K562 (cell line): Measurements from ENCODE around the gene KCTD7. TPM values are rescaled to one million over a fixed set of nuclear protein-coding genes. Genes with fewer than 3 reads are reported as not detected.
A peak's percentile ranks its signal among the peaks of the same experiment; 100 is the strongest.

Experiments used
- BRD4 ChIP-seq: fragments of 200-600 bp; sonication (generic); IDR thresholded peaks from 2 replicates; pipeline ENCODE4 v1.6.1; 2017; ENCODE audit warnings: inconsistent platforms
- COPS2 ChIP-seq: fragments of 450-650 bp; conservative IDR thresholded peaks from 2 replicates; pipeline ENCODE4 v1.6.1; 2016; ENCODE audit warnings: mild to moderate bottlenecking, moderate library complexity
- FUS ChIP-seq: fragments of 200-400 bp; formaldehyde crosslinking; optimal IDR thresholded peaks from 2 replicates; pipeline ENCODE3; 2017; ENCODE audit warnings: low read depth, low read length
- GTF2A2 ChIP-seq: IDR thresholded peaks from 2 replicates; pipeline ENCODE4 v1.6.1; 2016; ENCODE audit warnings: mild to moderate bottlenecking, missing genetic modification characterization, missing compliant biosample characterization
- LEF1 ChIP-seq: fragments of 450-650 bp; IDR thresholded peaks from 2 replicates; pipeline ENCODE4 v1.6.1; 2016; ENCODE audit warnings: mild to moderate bottlenecking
- NR3C1 ChIP-seq: sonication (generic); formaldehyde crosslinking; IDR thresholded peaks from 2 replicates; pipeline ENCODE4 v1.8.1; 2022; ENCODE audit warnings: missing genetic modification reagents
- OTX1 ChIP-seq: fragments of 450-650 bp; formaldehyde crosslinking; IDR thresholded peaks from 2 replicates; pipeline ENCODE4 v1.4.0; 2022; ENCODE audit warnings: mild to moderate bottlenecking
- RBM14 ChIP-seq: fragments of 200-400 bp; formaldehyde crosslinking; IDR thresholded peaks from 2 replicates; pipeline ENCODE4 v1.6.1; 2018; ENCODE audit warnings: low read depth, mild to moderate bottlenecking, low read length, moderate library complexity, borderline replicate concordance; ENCODE audit not compliant: insufficient read depth
- TGIF2 ChIP-seq: sonication (generic); formaldehyde crosslinking; IDR thresholded peaks from 2 replicates; pipeline ENCODE4 v1.8.1; 2022; ENCODE audit warnings: mild to moderate bottlenecking, missing genetic modification reagents, moderate library complexity
- U2AF1 ChIP-seq: fragments of 200-400 bp; formaldehyde crosslinking; optimal IDR thresholded peaks from 2 replicates; pipeline ENCODE3; 2017; ENCODE audit warnings: mild to moderate bottlenecking, low read depth, low read length, moderate library complexity
- ZKSCAN3 ChIP-seq: fragments of 250-450 bp; sonication (Bioruptor Pico); IDR thresholded peaks from 2 replicates; pipeline ENCODE4 v1.4.0; 2020
- ZNF347 ChIP-seq: fragments of 450-650 bp; formaldehyde crosslinking; IDR thresholded peaks from 2 replicates; pipeline ENCODE4 v1.4.0; 2020; ENCODE audit warnings: low read depth, mild to moderate bottlenecking, moderate library complexity
- ZNF76 ChIP-seq: fragments of 250-450 bp; sonication (Bioruptor Pico); IDR thresholded peaks from 2 replicates; pipeline ENCODE4 v1.4.0; 2020; ENCODE audit warnings: mild to moderate bottlenecking, moderate library complexity, borderline replicate concordance
- polyA plus RNA-seq, 8 experiments: library from polyadenylated mRNA; depleted of rRNA in 4 of 8; stranded (reverse) in 5 of 8; unstranded in 3 of 8; fragments of >200 nt; fragmentation: Nextera tagmentation in 2 of 8; fragmentation: Illumina TruSeq in 1 of 8; extraction: Ambion mirVana in 2 of 8; extraction: Trizol in 1 of 8; gene quantifications; 2 replicates each; pipeline versions ENCODE4 v1.2.1 to v1.2.3, GENCODE V29; 2011 to 2014; ENCODE audit warnings: inconsistent platforms in 1 of 8, missing spikeins in 1 of 8
- total RNA-seq, 7 experiments: library from RNA; depleted of rRNA in 6 of 7; stranded (reverse); fragments of >200 nt in 6 of 7; fragmentation: Illumina TruSeq in 2 of 7; extraction: Trizol in 2 of 7; gene quantifications; 2 replicates each; pipeline versions ENCODE4 v1.2.1 to v1.2.3, GENCODE V29; 2011 to 2021; ENCODE audit warnings: low replicate concordance in 1 of 7
- TF ChIP-seq, protein P1 (sequence below): sonication (generic); formaldehyde crosslinking; IDR thresholded peaks from 2 replicates; pipeline ENCODE4 v1.8.1; 2023; ENCODE audit warnings: mild to moderate bottlenecking, missing genetic modification reagents
- TF ChIP-seq, protein P2 (sequence below): fragments of 250-450 bp; sonication (Bioruptor Pico); IDR thresholded peaks from 2 replicates; pipeline ENCODE4 v1.8.0; 2021; ENCODE audit warnings: moderate library complexity, mild to moderate bottlenecking, inconsistent platforms
- TF ChIP-seq, protein P3 (sequence below): fragments of 450-650 bp; formaldehyde crosslinking; IDR thresholded peaks from 2 replicates; pipeline ENCODE4 v1.4.0; 2020; ENCODE audit warnings: mild to moderate bottlenecking, moderate library complexity

The KCTD7 gene
- total and polyA plus RNA-seq, 9 of the 15 experiments (the other 6 are each of a cell fraction or from before 2014, with no cell fraction given) = 1.5 to 26.0 (median 9.0) TPM

DNA sequence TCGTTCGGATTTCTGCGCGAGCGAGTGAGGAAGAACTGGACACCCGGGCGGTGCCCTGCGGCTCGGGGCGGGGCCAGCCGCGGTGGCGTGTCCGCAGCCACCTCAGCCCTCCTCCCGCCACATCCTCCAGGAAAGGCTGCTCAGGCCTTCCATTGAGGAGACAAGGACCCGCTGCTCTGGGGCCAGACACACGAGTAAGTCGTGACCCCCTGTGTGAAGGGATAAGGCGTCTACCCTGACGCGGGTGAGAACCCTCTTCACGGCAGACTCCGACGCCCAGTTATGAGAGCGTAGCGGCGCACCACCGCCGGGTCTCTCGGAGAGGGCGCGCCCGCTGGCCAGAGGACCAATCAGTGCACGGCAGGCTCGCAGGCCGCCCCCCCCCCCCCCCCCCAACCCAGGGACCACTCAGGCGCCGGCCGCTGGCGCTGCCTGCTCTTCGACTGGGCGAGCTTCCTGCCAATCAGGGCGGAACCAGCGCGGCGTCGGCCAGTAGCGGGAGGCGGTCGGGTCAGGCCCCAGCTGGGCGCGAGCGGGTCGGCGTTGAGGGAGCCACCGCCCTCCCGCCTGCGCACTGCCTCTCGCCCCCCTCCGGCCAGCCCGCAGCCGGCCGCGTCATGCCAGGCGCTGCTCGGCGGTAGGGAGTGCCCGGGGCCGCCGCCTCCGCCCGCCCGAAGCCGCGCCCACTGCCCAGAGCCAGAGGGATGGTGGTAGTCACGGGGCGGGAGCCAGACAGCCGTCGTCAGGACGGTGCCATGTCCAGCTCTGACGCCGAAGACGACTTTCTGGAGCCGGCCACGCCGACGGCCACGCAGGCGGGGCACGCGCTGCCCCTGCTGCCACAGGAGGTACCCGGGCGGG lies at the start of gene KCTD7 (continued):
- TF ChIP-seq, protein P1, sequence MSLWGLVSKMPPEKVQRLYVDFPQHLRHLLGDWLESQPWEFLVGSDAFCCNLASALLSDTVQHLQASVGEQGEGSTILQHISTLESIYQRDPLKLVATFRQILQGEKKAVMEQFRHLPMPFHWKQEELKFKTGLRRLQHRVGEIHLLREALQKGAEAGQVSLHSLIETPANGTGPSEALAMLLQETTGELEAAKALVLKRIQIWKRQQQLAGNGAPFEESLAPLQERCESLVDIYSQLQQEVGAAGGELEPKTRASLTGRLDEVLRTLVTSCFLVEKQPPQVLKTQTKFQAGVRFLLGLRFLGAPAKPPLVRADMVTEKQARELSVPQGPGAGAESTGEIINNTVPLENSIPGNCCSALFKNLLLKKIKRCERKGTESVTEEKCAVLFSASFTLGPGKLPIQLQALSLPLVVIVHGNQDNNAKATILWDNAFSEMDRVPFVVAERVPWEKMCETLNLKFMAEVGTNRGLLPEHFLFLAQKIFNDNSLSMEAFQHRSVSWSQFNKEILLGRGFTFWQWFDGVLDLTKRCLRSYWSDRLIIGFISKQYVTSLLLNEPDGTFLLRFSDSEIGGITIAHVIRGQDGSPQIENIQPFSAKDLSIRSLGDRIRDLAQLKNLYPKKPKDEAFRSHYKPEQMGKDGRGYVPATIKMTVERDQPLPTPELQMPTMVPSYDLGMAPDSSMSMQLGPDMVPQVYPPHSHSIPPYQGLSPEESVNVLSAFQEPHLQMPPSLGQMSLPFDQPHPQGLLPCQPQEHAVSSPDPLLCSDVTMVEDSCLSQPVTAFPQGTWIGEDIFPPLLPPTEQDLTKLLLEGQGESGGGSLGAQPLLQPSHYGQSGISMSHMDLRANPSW = no peak
- TF ChIP-seq ZNF347 (CRISPR knock-in tag) = no peak
- no peak for TF ChIP-seq ZKSCAN3 (CRISPR knock-in tag)
- no peak for TF ChIP-seq GTF2A2
- peak; percentile 68; the same call in 1 of the 2 replicates for TF ChIP-seq OTX1 (CRISPR knock-in tag)
- no peak for TF ChIP-seq LEF1
- no peak for TF ChIP-seq COPS2
- 0 out of 2 replicates have a peak, but pooled peaks have one; percentile 45 for TF ChIP-seq NR3C1 (CRISPR knock-in tag)
- TF ChIP-seq U2AF1 = no peak
- no peak for TF ChIP-seq ZNF76
- TF ChIP-seq TGIF2 = peak; percentile 9; the same call in 1 of the 2 replicates
- TF ChIP-seq, protein P2, sequence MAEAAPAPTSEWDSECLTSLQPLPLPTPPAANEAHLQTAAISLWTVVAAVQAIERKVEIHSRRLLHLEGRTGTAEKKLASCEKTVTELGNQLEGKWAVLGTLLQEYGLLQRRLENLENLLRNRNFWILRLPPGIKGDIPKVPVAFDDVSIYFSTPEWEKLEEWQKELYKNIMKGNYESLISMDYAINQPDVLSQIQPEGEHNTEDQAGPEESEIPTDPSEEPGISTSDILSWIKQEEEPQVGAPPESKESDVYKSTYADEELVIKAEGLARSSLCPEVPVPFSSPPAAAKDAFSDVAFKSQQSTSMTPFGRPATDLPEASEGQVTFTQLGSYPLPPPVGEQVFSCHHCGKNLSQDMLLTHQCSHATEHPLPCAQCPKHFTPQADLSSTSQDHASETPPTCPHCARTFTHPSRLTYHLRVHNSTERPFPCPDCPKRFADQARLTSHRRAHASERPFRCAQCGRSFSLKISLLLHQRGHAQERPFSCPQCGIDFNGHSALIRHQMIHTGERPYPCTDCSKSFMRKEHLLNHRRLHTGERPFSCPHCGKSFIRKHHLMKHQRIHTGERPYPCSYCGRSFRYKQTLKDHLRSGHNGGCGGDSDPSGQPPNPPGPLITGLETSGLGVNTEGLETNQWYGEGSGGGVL (CRISPR knock-in tag) = no peak
- TF ChIP-seq FUS = peak; percentile 68
- no peak for TF ChIP-seq RBM14
- TF ChIP-seq, protein P3, sequence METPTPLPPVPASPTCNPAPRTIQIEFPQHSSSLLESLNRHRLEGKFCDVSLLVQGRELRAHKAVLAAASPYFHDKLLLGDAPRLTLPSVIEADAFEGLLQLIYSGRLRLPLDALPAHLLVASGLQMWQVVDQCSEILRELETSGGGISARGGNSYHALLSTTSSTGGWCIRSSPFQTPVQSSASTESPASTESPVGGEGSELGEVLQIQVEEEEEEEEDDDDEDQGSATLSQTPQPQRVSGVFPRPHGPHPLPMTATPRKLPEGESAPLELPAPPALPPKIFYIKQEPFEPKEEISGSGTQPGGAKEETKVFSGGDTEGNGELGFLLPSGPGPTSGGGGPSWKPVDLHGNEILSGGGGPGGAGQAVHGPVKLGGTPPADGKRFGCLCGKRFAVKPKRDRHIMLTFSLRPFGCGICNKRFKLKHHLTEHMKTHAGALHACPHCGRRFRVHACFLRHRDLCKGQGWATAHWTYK (CRISPR knock-in tag) = peak; percentile 61; the same call in 1 of the 2 replicates
- TF ChIP-seq BRD4 = no peak
